Gastroesophageal sphincter (tissue), 3 donors: ENCODE measurements around the gene MYCN.

Experiments used
- CTCF ChIP-seq, 4 experiments: fragments of 200-600 bp in 2 of 4; fragments of 450-650 bp in 2 of 4; sonication (generic) in 1 of 4; IDR thresholded peaks; one replicate each; pipeline ENCODE4 v1.5.1; 2017 to 2019; ENCODE audit warnings: antibody characterized with exemption in 4 of 4, mild to moderate bottlenecking in 2 of 4, moderate library complexity in 2 of 4
- EP300 ChIP-seq: sonication (generic); formaldehyde crosslinking; IDR thresholded peaks from one replicate; pipeline ENCODE4 v1.6.1; 2017; ENCODE audit warnings: antibody characterized with exemption, mild to moderate bottlenecking
- POLR2A ChIP-seq, 2 donors: fragments of 450-650 bp; IDR thresholded peaks; one replicate each; pipeline ENCODE4 v1.6.1; 2017; ENCODE audit warnings: antibody characterized with exemption in 2 of 2, mild to moderate bottlenecking in 2 of 2, moderate library complexity in 1 of 2
- POLR2AphosphoS5 ChIP-seq: sonication (generic); formaldehyde crosslinking; IDR thresholded peaks from one replicate; pipeline ENCODE4 v1.6.1; 2017; ENCODE audit warnings: antibody characterized with exemption

DNA sequence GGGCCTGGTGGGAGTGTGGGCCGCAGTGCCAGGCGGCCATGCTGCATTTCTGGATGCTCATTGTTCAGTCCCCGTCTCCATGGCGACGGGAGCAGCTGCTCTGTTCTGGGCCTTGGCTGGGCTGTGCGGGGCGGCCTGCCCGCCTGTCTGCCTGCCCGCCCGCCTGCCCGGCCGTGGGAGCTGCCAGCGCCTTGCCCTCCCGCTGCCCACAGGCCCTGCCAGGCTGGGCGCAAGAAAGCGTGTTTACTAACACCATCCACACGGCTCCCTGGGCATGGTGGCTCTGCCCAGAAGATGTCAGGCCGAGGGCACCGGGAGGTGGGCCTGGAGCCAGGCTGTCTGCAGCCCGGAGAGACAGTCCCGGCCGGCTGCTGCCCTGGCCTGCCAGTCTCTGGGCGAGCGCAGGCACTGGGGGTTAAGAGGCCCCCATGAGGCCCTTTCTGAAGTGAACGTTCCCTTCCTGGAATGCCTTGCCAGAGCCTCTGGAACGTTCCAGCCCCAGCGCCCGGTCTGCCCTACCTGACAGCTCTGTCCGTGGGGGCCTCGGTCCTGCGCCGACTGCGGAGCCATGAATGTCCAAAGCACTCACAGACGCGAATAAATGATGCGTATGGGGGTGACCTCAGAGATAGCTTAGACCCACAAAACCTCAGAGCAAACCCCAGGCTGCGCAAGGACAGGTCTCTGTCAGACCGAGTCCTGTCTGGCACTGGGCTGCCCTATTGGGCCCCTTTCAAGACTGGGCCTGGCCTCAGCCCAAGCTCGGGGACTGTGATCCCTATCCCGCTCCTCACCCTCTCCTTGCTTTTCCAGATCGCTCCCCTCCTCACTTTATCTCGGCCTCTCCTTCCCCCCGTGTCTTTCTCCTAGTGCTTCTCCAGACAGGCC, 44.3 kb downstream of the MYCN start:
- TF ChIP-seq CTCF (IDR thresholded peaks at IDR 0.05) (no peak), POLR2A (IDR thresholded peaks at IDR 0.05) (no peak), EP300 (no peak), POLR2AphosphoS5 (peak; percentile 31)
